Thyroid gland (tissue), 4 donors: Measurements from ENCODE around the gene ARHGEF11.

Experiments used
- CTCF ChIP-seq, 6 experiments: fragments of 200-600 bp in 3 of 6; fragments of 450-650 bp in 3 of 6; sonication (generic) in 3 of 6; IDR thresholded peaks; one replicate each; pipeline ENCODE4 v1.5.1; 2016 to 2019; ENCODE audit warnings: antibody characterized with exemption in 6 of 6, mild to moderate bottlenecking in 2 of 6, inconsistent platforms in 1 of 6, moderate library complexity in 1 of 6
- POLR2A ChIP-seq, 2 donors: fragments of 450-650 bp; IDR thresholded peaks; one replicate each; pipeline ENCODE4 v1.6.1; 2017; ENCODE audit warnings: antibody characterized with exemption in 2 of 2, mild to moderate bottlenecking in 2 of 2, moderate library complexity in 1 of 2

GRCh38 chr1:156898971-156899664 lies 146.4 kb downstream of the ARHGEF11 start:
- TF ChIP-seq POLR2A (IDR thresholded peaks at IDR 0.05) = no peak
- TF ChIP-seq CTCF (IDR thresholded peaks at IDR 0.05) = no peak
